GM12872 (cell line): ENCODE data around the gene MYO16.

ENCODE experiments used
- TF ChIP-seq, protein P1 (sequence below): IDR thresholded peaks from 3 replicates; pipeline ENCODE4 v1.5.1; 2011; ENCODE audit warnings: low read depth, mild to moderate bottlenecking, low read length, moderate library complexity; ENCODE audit not compliant: insufficient read depth

MYO16 gene

DNA sequence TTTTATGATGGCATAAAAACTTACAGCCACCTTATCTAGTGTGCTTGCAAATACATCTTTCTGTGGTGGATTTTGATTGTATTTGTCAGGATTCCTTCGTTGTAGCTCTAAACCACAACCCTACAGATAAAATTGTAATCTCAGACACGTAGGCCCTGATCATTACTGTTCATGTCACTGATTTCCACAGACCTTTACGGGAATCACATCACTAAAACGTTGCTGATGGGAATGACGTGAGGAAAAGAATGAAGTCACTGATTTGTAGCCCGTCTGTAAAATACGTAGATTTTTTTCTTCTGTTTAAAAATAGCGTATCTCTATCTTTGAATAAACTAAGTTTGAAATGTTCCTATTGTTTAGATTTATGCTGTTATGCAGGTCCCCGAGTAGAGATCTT lies 399.2 kb downstream of the MYO16 start:
- TF ChIP-seq, protein P1, sequence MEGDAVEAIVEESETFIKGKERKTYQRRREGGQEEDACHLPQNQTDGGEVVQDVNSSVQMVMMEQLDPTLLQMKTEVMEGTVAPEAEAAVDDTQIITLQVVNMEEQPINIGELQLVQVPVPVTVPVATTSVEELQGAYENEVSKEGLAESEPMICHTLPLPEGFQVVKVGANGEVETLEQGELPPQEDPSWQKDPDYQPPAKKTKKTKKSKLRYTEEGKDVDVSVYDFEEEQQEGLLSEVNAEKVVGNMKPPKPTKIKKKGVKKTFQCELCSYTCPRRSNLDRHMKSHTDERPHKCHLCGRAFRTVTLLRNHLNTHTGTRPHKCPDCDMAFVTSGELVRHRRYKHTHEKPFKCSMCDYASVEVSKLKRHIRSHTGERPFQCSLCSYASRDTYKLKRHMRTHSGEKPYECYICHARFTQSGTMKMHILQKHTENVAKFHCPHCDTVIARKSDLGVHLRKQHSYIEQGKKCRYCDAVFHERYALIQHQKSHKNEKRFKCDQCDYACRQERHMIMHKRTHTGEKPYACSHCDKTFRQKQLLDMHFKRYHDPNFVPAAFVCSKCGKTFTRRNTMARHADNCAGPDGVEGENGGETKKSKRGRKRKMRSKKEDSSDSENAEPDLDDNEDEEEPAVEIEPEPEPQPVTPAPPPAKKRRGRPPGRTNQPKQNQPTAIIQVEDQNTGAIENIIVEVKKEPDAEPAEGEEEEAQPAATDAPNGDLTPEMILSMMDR, result no peak

DNA sequence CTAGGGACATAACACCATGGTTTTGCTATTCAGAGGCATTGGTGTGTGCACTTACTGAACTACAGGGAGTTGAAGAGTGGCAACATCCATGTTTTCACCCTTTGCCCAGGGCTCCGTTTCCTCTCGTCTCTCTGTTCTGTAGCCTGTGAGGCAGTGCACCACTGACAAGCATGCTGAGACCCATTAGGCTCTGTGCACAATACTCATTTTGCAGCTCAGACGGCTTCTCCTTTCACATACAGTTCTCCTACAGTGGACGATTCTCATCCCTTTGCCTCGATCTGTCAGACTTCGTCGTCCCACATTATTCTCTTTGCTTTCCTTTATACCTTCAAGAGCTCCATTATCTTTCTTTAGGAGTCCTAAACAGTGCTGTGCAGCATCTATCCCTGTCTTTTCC lies 403.7 kb downstream of the MYO16 start:
- TF ChIP-seq, protein P1, result no peak

DNA sequence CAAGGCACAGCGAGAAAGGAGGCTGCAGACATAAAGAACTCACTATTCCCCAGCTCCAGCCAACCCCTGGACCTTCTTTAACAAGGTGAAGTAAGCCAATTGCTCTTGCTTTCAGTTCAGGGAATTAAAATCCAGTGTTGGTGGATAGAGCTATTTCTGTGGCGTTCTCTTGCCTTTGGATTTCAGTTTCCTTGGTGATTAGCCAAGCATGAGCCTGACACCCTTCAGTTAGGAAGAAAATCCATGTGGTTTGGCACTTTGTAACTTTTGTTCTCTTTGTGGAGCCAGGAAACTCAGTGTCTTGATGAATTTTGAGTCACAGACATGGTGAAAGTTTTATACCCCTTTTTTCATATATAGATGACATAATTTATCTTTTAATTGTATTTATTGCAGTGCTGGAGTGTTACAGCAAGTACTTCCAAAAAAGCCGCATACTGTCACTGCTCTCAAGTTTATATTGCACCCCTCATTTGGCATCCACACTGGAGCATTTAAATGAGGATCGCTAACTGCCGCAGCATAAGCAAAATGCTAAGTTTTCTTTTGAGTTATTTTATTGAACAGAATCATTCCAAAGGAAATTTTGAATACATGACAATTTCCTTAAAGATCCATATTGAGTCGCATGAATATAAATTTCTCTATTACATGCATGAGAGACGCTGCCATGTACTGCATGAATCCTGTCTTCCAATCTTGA lies 406.8 kb downstream of the MYO16 start:
- TF ChIP-seq, protein P1, result no peak

DNA sequence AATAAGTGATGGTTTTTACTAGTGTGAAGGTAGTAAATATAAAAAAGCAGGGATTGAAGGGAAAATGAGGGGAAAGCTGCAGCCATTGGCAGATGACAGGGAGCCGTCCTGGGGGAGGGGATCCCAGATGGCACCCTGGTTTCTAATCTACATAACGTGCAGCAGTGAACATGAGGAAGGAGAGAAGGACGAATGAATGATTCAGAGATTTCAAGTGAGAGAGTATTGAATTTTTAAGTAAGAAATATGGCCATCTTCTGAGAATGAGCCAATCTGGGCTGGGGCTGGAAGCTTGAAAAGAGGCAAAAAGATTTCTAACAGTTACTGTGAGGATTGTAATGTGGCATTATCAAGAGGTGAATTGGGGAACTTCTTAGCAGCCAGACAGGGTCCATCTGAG lies 414.2 kb downstream of the MYO16 start:
- TF ChIP-seq, protein P1, result no peak

DNA sequence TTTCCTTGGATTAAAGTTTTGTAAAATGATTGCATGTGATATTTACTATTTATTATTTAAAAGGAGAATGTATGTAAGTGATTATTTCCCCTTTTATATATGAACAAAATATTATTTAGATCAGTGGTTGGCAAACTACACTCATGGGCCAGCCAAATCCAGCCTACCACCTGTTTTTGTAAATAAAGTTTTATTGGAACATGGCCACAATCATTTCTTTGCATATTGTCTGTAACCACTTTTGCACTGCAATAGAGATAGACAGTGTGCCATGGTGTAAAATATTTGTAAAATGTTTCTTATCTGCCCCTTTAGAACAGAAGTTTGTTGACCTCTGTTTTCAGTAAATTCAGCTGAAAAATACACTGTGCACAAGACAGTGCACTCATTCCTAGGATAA lies 426.4 kb downstream of the MYO16 start:
- TF ChIP-seq, protein P1, result no peak

DNA sequence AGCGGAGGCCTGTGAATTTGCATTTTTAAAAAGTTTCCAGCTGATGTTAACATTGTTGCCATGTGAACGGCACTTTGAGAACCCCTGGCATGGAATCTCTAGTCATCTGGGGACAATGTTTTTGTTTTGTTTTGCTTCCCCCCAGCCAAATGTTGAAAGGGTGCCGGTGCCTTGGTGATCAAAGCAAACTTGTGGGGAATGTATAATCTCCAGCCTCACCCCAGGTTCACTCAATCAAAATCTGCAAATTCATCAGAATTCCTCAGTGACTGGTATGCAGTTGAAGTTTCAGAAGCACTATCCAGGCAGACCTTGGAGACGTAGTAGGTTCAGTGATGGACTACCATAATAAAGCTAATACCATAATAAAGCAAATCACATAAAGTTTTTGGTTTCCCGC lies 428.7 kb downstream of the MYO16 start:
- TF ChIP-seq, protein P1, result no peak

DNA sequence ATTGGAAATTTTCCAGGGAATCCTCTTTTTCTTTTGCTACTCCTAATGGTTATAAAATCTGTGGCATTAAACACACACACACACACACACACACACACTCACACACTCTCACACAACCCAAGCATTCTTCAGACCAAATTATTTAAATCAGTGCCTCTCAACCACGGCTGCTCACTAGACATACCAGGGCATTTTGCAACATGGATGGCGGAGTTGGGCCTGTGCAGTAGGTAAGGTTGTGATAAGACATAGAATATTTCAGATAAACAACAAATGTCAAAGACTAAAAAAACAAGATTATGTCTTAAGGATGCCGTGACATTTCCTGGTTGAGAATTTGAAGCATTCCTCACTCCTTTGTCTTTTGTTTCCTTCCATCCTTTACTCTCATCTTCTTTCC lies 443.1 kb downstream of the MYO16 start:
- TF ChIP-seq, protein P1, result no peak

DNA sequence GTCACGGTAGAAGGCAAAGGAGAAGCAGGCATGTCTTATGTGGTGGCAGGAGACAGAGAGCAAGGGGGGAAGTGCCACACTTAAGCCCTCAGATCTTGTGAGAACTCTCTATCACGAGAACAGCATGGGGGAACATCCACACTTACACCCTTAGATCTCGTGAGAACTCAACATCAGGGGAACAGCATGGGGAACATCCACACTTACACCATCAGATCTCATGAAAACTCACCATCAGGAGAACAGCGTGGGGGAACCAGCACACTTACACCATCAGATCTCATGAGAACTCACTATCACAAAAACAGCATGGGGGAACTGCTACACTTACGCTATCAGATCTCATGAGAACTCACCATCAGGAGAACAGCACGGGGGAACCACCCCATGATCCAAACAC lies 445.0 kb downstream of the MYO16 start:
- TF ChIP-seq, protein P1, result no peak
